Spleen (tissue), 11 donors: ENCODE measurements around the gene LDB2. TPM values are rescaled to one million over a fixed set of nuclear protein-coding genes. Genes with fewer than 3 reads are reported as not detected.

Experiments
- DNase-seq: peaks from one replicate; pipeline ENCODE4 v3.0.0-alpha.2; 2020
- H3K27ac ChIP-seq, 8 donors: fragments of 200-600 bp; sonication (generic) in 7 of 8; 1 replicate in 4 of 8; 2 replicates in 4 of 8; pipeline versions ENCODE4 v1.5.0 to v1.8.0; 2016 to 2021; ENCODE audit warnings: inconsistent platforms in 4 of 8, mild to moderate bottlenecking in 4 of 8, moderate library complexity in 1 of 8
- H3K27me3 ChIP-seq, 7 donors: fragments of 200-600 bp; sonication (generic) in 6 of 7; replicated peaks in 1 of 7; 1 replicate in 4 of 7; 2 replicates in 3 of 7; pipeline versions ENCODE4 v1.5.0 to v1.8.0; 2016 to 2021; ENCODE audit warnings: inconsistent platforms in 3 of 7, mild to moderate bottlenecking in 1 of 7
- H3K36me3 ChIP-seq, 6 donors: fragments of 200-600 bp; sonication (generic) in 5 of 6; 1 replicate in 4 of 6; 2 replicates in 2 of 6; pipeline versions ENCODE4 v1.5.0 to v1.8.0; 2016 to 2021; ENCODE audit warnings: inconsistent platforms in 2 of 6
- H3K4me1 ChIP-seq, 6 donors: fragments of 200-600 bp; sonication (generic) in 5 of 6; 1 replicate in 3 of 6; 2 replicates in 3 of 6; pipeline versions ENCODE4 v1.5.0 to v1.8.0; 2016 to 2021; ENCODE audit warnings: inconsistent platforms in 3 of 6
- H3K4me3 ChIP-seq, 8 donors: fragments of 200-600 bp; sonication (generic) in 7 of 8; 1 replicate in 4 of 8; 2 replicates in 4 of 8; pipeline versions ENCODE4 v1.5.0 to v1.8.0; 2016 to 2021; ENCODE audit warnings: inconsistent platforms in 4 of 8, mild to moderate bottlenecking in 4 of 8, moderate library complexity in 2 of 8
- H3K9me3 ChIP-seq, 8 donors: fragments of 200-600 bp; sonication (generic) in 7 of 8; 1 replicate in 4 of 8; 2 replicates in 4 of 8; pipeline versions ENCODE4 v1.5.0 to v1.8.0; 2016 to 2021; ENCODE audit warnings: inconsistent platforms in 4 of 8
- CTCF ChIP-seq, 11 experiments: fragments of 200-600 bp in 7 of 11; fragments of 450-650 bp in 4 of 11; sonication (generic) in 4 of 11; IDR thresholded peaks in 8 of 11; conservative IDR thresholded peaks in 3 of 11; 1 replicate in 7 of 11; 2 replicates in 4 of 11; pipeline versions ENCODE4 v1.4.0 to v1.8.0; 2016 to 2021; ENCODE audit warnings: antibody characterized with exemption in 11 of 11, inconsistent platforms in 4 of 11, mild to moderate bottlenecking in 1 of 11
- POLR2A ChIP-seq, 3 donors: fragments of 450-650 bp; IDR thresholded peaks; one replicate each; pipeline ENCODE4 v1.5.1; 2017; ENCODE audit warnings: antibody characterized with exemption in 3 of 3, mild to moderate bottlenecking in 1 of 3
- POLR2AphosphoS5 ChIP-seq, 3 donors: sonication (generic); formaldehyde crosslinking; IDR thresholded peaks; one replicate each; pipeline ENCODE4 v1.5.1; 2017; ENCODE audit warnings: antibody characterized with exemption in 3 of 3
- WGBS, 5 donors: extraction: QIAGEN DNeasy Blood & Tissue Kit in 3 of 5; methylation state at CpG; one replicate each; pipeline versions ENCODE4 v1.1.5 to v1.1.7; 2013 to 2018; 5-methylcytosine and 5-hydroxymethylcytosine counted together
- intact Hi-C: fragments of 100-400 bp; cut with DNase I; formaldehyde crosslinking; loops from one replicate; pipeline ENCODE4 v1.15.0; 2023; ENCODE audit warnings: low total_unique reads
- polyA plus RNA-seq, 3 donors: library from polyadenylated mRNA; stranded (reverse); fragments of 200-250 nt; gene quantifications; one replicate each; pipeline ENCODE4 v1.2.1, GENCODE V29; 2013
- total RNA-seq, 7 donors: library from RNA; depleted of rRNA in 3 of 7; stranded (reverse); fragments of >200 nt in 3 of 7; fragmentation: NEBNext Ultra II Directional in 4 of 7; extraction: Animal tissue kit (Norgen Biotek cat#: 25700) in 4 of 7; gene quantifications; one replicate each; pipeline versions ENCODE4 v1.1.0 to v1.2.1, GENCODE V29; 2016 to 2021
- donor health status: healthy with polysubstance abuse.
- donor health status: DM: no; HTN: no; CAD: no; lungs with moderate emphysema.
- donor health status: DM: no; HTN: no; CAD: no.
- donor health status: Bipolar disorder and iron deficiency.
- donor health status: healthy.
- donor health status: DM: no; HTN: no; CAD: no.
- donor health status: DM: yes; HTN: yes; CAD: no.

LDB2 gene
- total and polyA plus RNA-seq, 10 donors, result 24.1 to 257 (median 142) TPM

- no peak for DNase-seq
- intact Hi-C loops, result no loop called here
- peaks cover 0 to 9% (median 0%) of the 10 kb centered on the region in 6 donors for H3K4me1 ChIP-seq
- no peak for TF ChIP-seq POLR2A (IDR thresholded peaks at IDR 0.05)
- no peak for TF ChIP-seq CTCF (IDR thresholded peaks at IDR 0.05 in 8 of 11, conservative IDR thresholded peaks at IDR 0.05 in 3 of 11)
- no peak for TF ChIP-seq POLR2AphosphoS5 (IDR thresholded peaks at IDR 0.05)
- WGBS, 5 donors, result 81 to 97% (median 90%) methylated on average over 3 of the region's 3 CpGs
- no peak overlapping the region for H3K27ac ChIP-seq
- H3K27me3 ChIP-seq, result no peaks in the 10 kb centered on the region
- H3K9me3 ChIP-seq, result no peaks in the 10 kb centered on the region
- no peak overlapping the region for H3K4me3 ChIP-seq
- H3K36me3 ChIP-seq, result no peaks in the 10 kb centered on the region
Observed at GRCh38 chr4:16676230-16676770, 222.1 kb downstream of the LDB2 start.

GRCh38 chr4:16674082-16674481, 224.4 kb downstream of the LDB2 start:
- no peaks in the 10 kb centered on the region for H3K9me3 ChIP-seq
- no peak overlapping the region for H3K27ac ChIP-seq
- intact Hi-C loops, result no loop called here
- no peaks in the 10 kb centered on the region for H3K27me3 ChIP-seq
- no peaks in the 10 kb centered on the region for H3K36me3 ChIP-seq
- DNase-seq, result no peak
- peaks cover 0 to 21% (median 4%) of the 10 kb centered on the region in 6 donors for H3K4me1 ChIP-seq
- 77 to 88% (median 79%) methylated on average over 7 of the region's 7 CpGs for WGBS, 5 donors
- TF ChIP-seq POLR2A (IDR thresholded peaks at IDR 0.05), result no peak
- TF ChIP-seq CTCF (IDR thresholded peaks at IDR 0.05 in 8 of 11, conservative IDR thresholded peaks at IDR 0.05 in 3 of 11), result no peak
- no peak for TF ChIP-seq POLR2AphosphoS5 (IDR thresholded peaks at IDR 0.05)
- H3K4me3 ChIP-seq, result no peak overlapping the region

GRCh38 chr4:16672421-16672820, 226.0 kb downstream of the LDB2 start:
- H3K27ac ChIP-seq, result no peak overlapping the region
- no peaks in the 10 kb centered on the region for H3K36me3 ChIP-seq
- DNase-seq, result no peak
- no peak overlapping the region for H3K4me3 ChIP-seq
- peaks cover 0 to 21% (median 5%) of the 10 kb centered on the region in 6 donors for H3K4me1 ChIP-seq
- H3K9me3 ChIP-seq, result no peaks in the 10 kb centered on the region
- no peaks in the 10 kb centered on the region for H3K27me3 ChIP-seq
- intact Hi-C loops, result no loop called here
- WGBS, 5 donors, result 59 to 87% (median 71%) methylated on average over 2 of the region's 2 CpGs
- TF ChIP-seq POLR2A (IDR thresholded peaks at IDR 0.05) (no peak), POLR2AphosphoS5 (IDR thresholded peaks at IDR 0.05) (no peak), CTCF (IDR thresholded peaks at IDR 0.05 in 8 of 11, conservative IDR thresholded peaks at IDR 0.05 in 3 of 11) (no peak)

GRCh38 chr4:16671741-16672140, 226.7 kb downstream of the LDB2 start:
- Histone ChIP-seq H3K27ac (no peak overlapping the region), H3K9me3 (no peaks in the 10 kb centered on the region)
- intact Hi-C loops, result no loop called here

More at GRCh38 chr4:16671741-16672140, 226.7 kb downstream of the LDB2 start:
- no peak for DNase-seq
- no peaks in the 10 kb centered on the region for H3K27me3 ChIP-seq
- no peak overlapping the region for H3K4me3 ChIP-seq
- H3K4me1 ChIP-seq, result peaks cover 0 to 21% (median 5%) of the 10 kb centered on the region in 6 donors
- no peaks in the 10 kb centered on the region for H3K36me3 ChIP-seq
- TF ChIP-seq CTCF (IDR thresholded peaks at IDR 0.05 in 8 of 11, conservative IDR thresholded peaks at IDR 0.05 in 3 of 11), result no peak
- no peak for TF ChIP-seq POLR2AphosphoS5 (IDR thresholded peaks at IDR 0.05)
- no peak for TF ChIP-seq POLR2A (IDR thresholded peaks at IDR 0.05)
- 66 to 94% (median 77%) methylated on average over 2 of the region's 2 CpGs for WGBS, 5 donors
